Pancreas (tissue), 10 donors: ENCODE measurements around the gene CNNM4. TPM values are rescaled to one million over a fixed set of nuclear protein-coding genes. Genes with fewer than 3 reads are reported as not detected.
"Not testable (repeated sequence)": the region's sequence is repeated elsewhere in the genome, so short reads cannot be mapped to it uniquely, and the experiment has no call there.

Experiments used
- ATAC-seq, 4 donors: fragments of 200-7000 bp; cut with Tn5 transposase; one replicate each; pipeline versions ENCODE4 v1.8.0 to v1.9.1; 2020; ENCODE audit warnings: mild to moderate bottlenecking in 4 of 4, moderate library complexity in 4 of 4
- DNase-seq, 6 donors: peaks; one replicate each; pipeline ENCODE4 v3.0.0-alpha.2; 2020
- FAIRE-seq: peaks from 2 replicates; lab custom pipeline; 2012; peaks lifted over from hg19 to GRCh38; lab: Jason Lieb, UNC
- H3K27ac ChIP-seq, 4 donors: fragments of 200-600 bp; sonication (generic); 1 replicate in 3 of 4; 2 replicates in 1 of 4; pipeline versions ENCODE4 v1.5.0 to v1.8.0; 2020
- H3K27me3 ChIP-seq, 4 donors: fragments of 200-600 bp; one replicate each; pipeline ENCODE4 v1.8.0; 2021
- H3K36me3 ChIP-seq, 3 donors: fragments of 200-600 bp; sonication (generic) in 1 of 3; one replicate each; pipeline versions ENCODE4 v1.5.0 to v1.8.0; 2020 to 2021
- H3K4me1 ChIP-seq, 3 donors: fragments of 200-600 bp; one replicate each; pipeline ENCODE4 v1.8.0; 2021
- H3K4me3 ChIP-seq, 4 donors: fragments of 200-600 bp; sonication (generic) in 2 of 4; one replicate each; pipeline versions ENCODE4 v1.5.0 to v1.8.0; 2020 to 2021
- H3K9me3 ChIP-seq, 4 donors: fragments of 200-600 bp; one replicate each; pipeline ENCODE4 v1.8.0; 2021
- CTCF ChIP-seq, 4 donors: fragments of 200-600 bp; sonication (generic) in 3 of 4; IDR thresholded peaks; one replicate each; pipeline versions ENCODE4 v1.5.0 to v1.8.0; 2021; ENCODE audit warnings: antibody characterized with exemption in 4 of 4
- WGBS, 2 donors: extraction: QIAGEN DNeasy Blood & Tissue Kit; methylation state at CpG; one replicate each; pipeline ENCODE4 v1.1.7; 2013; 5-methylcytosine and 5-hydroxymethylcytosine counted together
- intact Hi-C, 3 donors: fragments of 100-400 bp; cut with DNase I; formaldehyde crosslinking; loops; one replicate each; pipeline versions ENCODE4 v1.11.1 to v1.14.2; 2022
- polyA plus RNA-seq, 2 donors: library from polyadenylated mRNA; stranded (reverse); fragments of 200-250 nt; gene quantifications; one replicate each; pipeline ENCODE4 v1.2.3, GENCODE V29; 2013
- total RNA-seq, 6 donors: library from RNA; stranded (reverse); fragmentation: NEBNext Ultra II Directional in 4 of 6; extraction: Animal tissue kit (Norgen Biotek cat#: 25700) in 4 of 6; gene quantifications; one replicate each; pipeline versions ENCODE4 v1.2.1 to v1.2.4, GENCODE V29; 2021 to 2023
- donor health status: healthy with polysubstance abuse.
- donor health status: DM: no; HTN: no; CAD: no; lungs with moderate emphysema.
- donor health status: DM: no; HTN: no; CAD: no.
- donor health status: control.
- donor health status: control.
- donor health status: Bipolar disorder and iron deficiency.
- donor health status: DM: yes; HTN: yes; CAD: no.
- donor health status: DM: no; HTN: no; CAD: no.
- donor health status: DM: no; HTN: no; CAD: no.
- donor health status: DM: yes; HTN: yes; CAD: no.

Gene CNNM4
- total and polyA plus RNA-seq, 8 donors, result 3.3 to 6.9 (median 5.5) TPM

- DNase-seq, result peak in 1 of 6 donors; percentile 6
- 83 to 89% methylated on average over 17 of the region's 17 CpGs for WGBS, 2 donors
- no peak for ATAC-seq
- H3K4me3 ChIP-seq, result no peak overlapping the region
- no peaks in the 10 kb centered on the region for H3K9me3 ChIP-seq
- H3K27ac ChIP-seq, result no peak overlapping the region
- peaks cover 0 to 6% (median 4%) of the 10 kb centered on the region in 3 donors for H3K4me1 ChIP-seq
- H3K36me3 ChIP-seq, result no peaks in the 10 kb centered on the region
- no peaks in the 10 kb centered on the region for H3K27me3 ChIP-seq
- no peak for TF ChIP-seq CTCF (IDR thresholded peaks at IDR 0.05)
- intact Hi-C loops, result no loop called here
- FAIRE-seq, result no peak
Measured at GRCh38 chr2:96792772-96793749, 32.4 kb downstream of the CNNM4 start.

- no peaks in the 10 kb centered on the region for H3K36me3 ChIP-seq
- DNase-seq (no peak), FAIRE-seq (no peak), ATAC-seq (no peak)
- no peaks in the 10 kb centered on the region for H3K9me3 ChIP-seq
- intact Hi-C loops, result loop anchor here in 1 of 3 donors (5.0 kb wide), 1 partner anchor 243 kb away; no protein-coding TSS in a partner anchor
- TF ChIP-seq CTCF (IDR thresholded peaks at IDR 0.05), result no peak
- H3K4me3 ChIP-seq, result no peak overlapping the region
- no peaks in the 10 kb centered on the region for H3K4me1 ChIP-seq
- no peak overlapping the region for H3K27ac ChIP-seq
- WGBS, 2 donors, result 94% methylated on average over 6 of the region's 6 CpGs
- H3K27me3 ChIP-seq, result no peaks in the 10 kb centered on the region
Measured at GRCh38 chr2:96795076-96795475, 34.4 kb downstream of the CNNM4 start.

- not testable (repeated sequence) for H3K9me3 ChIP-seq, H3K27ac ChIP-seq, H3K4me1 ChIP-seq, H3K4me3 ChIP-seq, ATAC-seq, H3K27me3 ChIP-seq, H3K36me3 ChIP-seq, DNase-seq, FAIRE-seq
- intact Hi-C loops, result loop anchor here in 1 of 3 donors (5.0 kb wide), 1 partner anchor 244 kb away; no protein-coding TSS in a partner anchor
- 90% methylated on average over 6 of the region's 6 CpGs for WGBS, 2 donors
Measured at GRCh38 chr2:96796497-96796896, 35.8 kb downstream of the CNNM4 start.

GRCh38 chr2:96797066-96797625 lies 36.4 kb downstream of the CNNM4 start:
- Histone ChIP-seq H3K27ac (no peak overlapping the region), H3K9me3 (no peaks in the 10 kb centered on the region), H3K27me3 (no peaks in the 10 kb centered on the region), H3K4me3 (no peak overlapping the region), H3K36me3 (no peaks in the 10 kb centered on the region), H3K4me1 (no peaks in the 10 kb centered on the region)
- TF ChIP-seq CTCF (IDR thresholded peaks at IDR 0.05), result no peak
- intact Hi-C loops, result loop anchor here in 1 of 3 donors (5.0 kb wide), 1 partner anchor 245 kb away; no protein-coding TSS in a partner anchor
- WGBS, 2 donors, result 94 to 95% methylated on average over 23 of the region's 23 CpGs
- ATAC-seq (no peak), DNase-seq (no peak), FAIRE-seq (no peak)

- 89 to 90% methylated on average over 23 of the region's 23 CpGs for WGBS, 2 donors
- DNase-seq (no peak), ATAC-seq (no peak)
Measured at GRCh38 chr2:96798733-96799622, 38.3 kb downstream of the CNNM4 start.

More at GRCh38 chr2:96798733-96799622, 38.3 kb downstream of the CNNM4 start:
- FAIRE-seq, result no peak
- no peaks in the 10 kb centered on the region for H3K9me3 ChIP-seq
- no peak overlapping the region for H3K4me3 ChIP-seq
- H3K27ac ChIP-seq, result no peak overlapping the region
- no peaks in the 10 kb centered on the region for H3K27me3 ChIP-seq
- intact Hi-C loops, result loop anchor here in 1 of 3 donors (5.0 kb wide), 1 partner anchor 247 kb away; no protein-coding TSS in a partner anchor
- TF ChIP-seq CTCF (IDR thresholded peaks at IDR 0.05), result no peak
- H3K36me3 ChIP-seq, result no peaks in the 10 kb centered on the region
- no peaks in the 10 kb centered on the region for H3K4me1 ChIP-seq
